GM18511 (cell line): ENCODE measurements around the gene MUC20.
"Not testable (repeated sequence)": the region's sequence is repeated elsewhere in the genome, so short reads cannot be mapped to it uniquely, and the experiment has no call there.

Experiments used
- ATAC-seq: cut with Tn5 transposase; IDR thresholded peaks from one replicate; pipeline ENCODE4 v1.9.1; 2021; ENCODE audit warnings: mild to moderate bottlenecking, moderate library complexity; ENCODE audit not compliant: unreplicated experiment

MUC20 gene

GRCh38 chr3:195720831-195721506, at the start of gene MUC20:
Gene MUC20 (plus strand): TSS chr3:195720978. CDS start chr3:195721008, 30 bp downstream.
- ATAC-seq = not testable (repeated sequence)

GRCh38 chr3:195671283-195671682, 49.5 kb upstream of the MUC20 start:
- not testable (repeated sequence) for ATAC-seq

- ATAC-seq = not testable (repeated sequence)
These were observed 47.1 kb upstream of the MUC20 start for GRCh38 chr3:195673711-195674110.

- ATAC-seq = not testable (repeated sequence)
These were observed 42.3 kb upstream of the MUC20 start for GRCh38 chr3:195678391-195679015.

GRCh38 chr3:195680690-195681089, 40.1 kb upstream of the MUC20 start:
- not testable (repeated sequence) for ATAC-seq

GRCh38 chr3:195681458-195682103, 39.2 kb upstream of the MUC20 start:
- not testable (repeated sequence) for ATAC-seq

GRCh38 chr3:195682104-195682742, 38.6 kb upstream of the MUC20 start:
- ATAC-seq = not testable (repeated sequence)

- ATAC-seq = not testable (repeated sequence)
These were observed 36.9 kb upstream of the MUC20 start for GRCh38 chr3:195683722-195684526.

GRCh38 chr3:195684527-195685257, 36.1 kb upstream of the MUC20 start:
- not testable (repeated sequence) for ATAC-seq

GRCh38 chr3:195686537-195687208, 34.1 kb upstream of the MUC20 start:
- ATAC-seq = not testable (repeated sequence)

- not testable (repeated sequence) for ATAC-seq
These were observed 33.5 kb upstream of the MUC20 start for GRCh38 chr3:195687209-195687760.

GRCh38 chr3:195688471-195689183, 32.2 kb upstream of the MUC20 start:
- not testable (repeated sequence) for ATAC-seq

- not testable (repeated sequence) for ATAC-seq
These were observed 31.4 kb upstream of the MUC20 start for GRCh38 chr3:195689184-195690070.

- no peak for ATAC-seq
These were observed 29.8 kb upstream of the MUC20 start for GRCh38 chr3:195690951-195691350.

- ATAC-seq = not testable (repeated sequence)
These were observed 29.0 kb upstream of the MUC20 start for GRCh38 chr3:195691596-195692353.

- ATAC-seq = no peak
These were observed 28.5 kb upstream of the MUC20 start for GRCh38 chr3:195692354-195692685.
